Choroid plexus epithelial cell (primary cell): Measurements from ENCODE around the gene EIF1AD.
A peak's percentile ranks its signal among the peaks of the same experiment; 100 is the strongest.

Experiments
- DNase-seq: peaks from one replicate; pipeline ENCODE4 v3.0.0-alpha.2; 2010; ENCODE audit warnings: low read depth
- H3K4me3 ChIP-seq: 2 replicates; pipeline ENCODE4 v1.5.1; 2011; ENCODE audit warnings: low read depth, mild to moderate bottlenecking, control low read depth, low read length, moderate library complexity
- TF ChIP-seq, protein P1 (sequence below): conservative IDR thresholded peaks from 2 replicates; pipeline ENCODE4 v1.5.1; 2011; ENCODE audit warnings: low read depth, mild to moderate bottlenecking, control low read depth, inconsistent platforms, low read length, moderate library complexity

The EIF1AD gene

DNA sequence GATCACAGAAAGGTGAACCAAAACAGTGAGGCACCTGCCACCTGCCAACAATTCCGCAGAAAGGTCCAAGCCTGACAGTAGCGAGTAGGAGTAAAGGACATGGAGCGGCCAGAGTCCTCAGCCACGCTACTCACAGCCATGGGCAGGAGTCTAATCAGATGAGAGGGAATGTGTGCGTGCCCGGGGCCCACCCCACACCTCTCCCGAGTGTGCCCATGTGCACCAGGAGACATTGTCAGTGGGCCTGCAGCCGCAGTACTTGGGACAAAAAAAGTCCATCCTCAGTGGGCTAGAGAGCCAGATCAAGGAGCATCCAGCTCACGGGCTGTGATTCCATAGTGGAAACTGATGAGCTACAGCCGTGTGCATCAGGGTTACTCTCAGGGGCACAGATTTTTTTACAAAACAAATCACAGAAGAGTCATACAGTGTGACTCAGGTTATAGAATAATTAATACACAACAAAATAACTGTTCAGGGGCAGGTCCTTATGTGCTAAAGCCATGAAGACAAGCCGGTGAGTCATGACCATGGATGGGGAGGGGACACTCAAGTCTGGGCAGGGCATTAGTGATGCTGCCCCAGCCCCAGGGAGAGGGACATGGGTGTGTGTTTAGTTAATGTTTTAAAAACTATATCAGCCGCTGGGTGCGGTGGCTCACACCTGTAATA lies 28.4 kb downstream of the EIF1AD start:
- no peak overlapping the region for H3K4me3 ChIP-seq
- TF ChIP-seq, protein P1, sequence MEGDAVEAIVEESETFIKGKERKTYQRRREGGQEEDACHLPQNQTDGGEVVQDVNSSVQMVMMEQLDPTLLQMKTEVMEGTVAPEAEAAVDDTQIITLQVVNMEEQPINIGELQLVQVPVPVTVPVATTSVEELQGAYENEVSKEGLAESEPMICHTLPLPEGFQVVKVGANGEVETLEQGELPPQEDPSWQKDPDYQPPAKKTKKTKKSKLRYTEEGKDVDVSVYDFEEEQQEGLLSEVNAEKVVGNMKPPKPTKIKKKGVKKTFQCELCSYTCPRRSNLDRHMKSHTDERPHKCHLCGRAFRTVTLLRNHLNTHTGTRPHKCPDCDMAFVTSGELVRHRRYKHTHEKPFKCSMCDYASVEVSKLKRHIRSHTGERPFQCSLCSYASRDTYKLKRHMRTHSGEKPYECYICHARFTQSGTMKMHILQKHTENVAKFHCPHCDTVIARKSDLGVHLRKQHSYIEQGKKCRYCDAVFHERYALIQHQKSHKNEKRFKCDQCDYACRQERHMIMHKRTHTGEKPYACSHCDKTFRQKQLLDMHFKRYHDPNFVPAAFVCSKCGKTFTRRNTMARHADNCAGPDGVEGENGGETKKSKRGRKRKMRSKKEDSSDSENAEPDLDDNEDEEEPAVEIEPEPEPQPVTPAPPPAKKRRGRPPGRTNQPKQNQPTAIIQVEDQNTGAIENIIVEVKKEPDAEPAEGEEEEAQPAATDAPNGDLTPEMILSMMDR, result no peak
- no peak for DNase-seq

DNA sequence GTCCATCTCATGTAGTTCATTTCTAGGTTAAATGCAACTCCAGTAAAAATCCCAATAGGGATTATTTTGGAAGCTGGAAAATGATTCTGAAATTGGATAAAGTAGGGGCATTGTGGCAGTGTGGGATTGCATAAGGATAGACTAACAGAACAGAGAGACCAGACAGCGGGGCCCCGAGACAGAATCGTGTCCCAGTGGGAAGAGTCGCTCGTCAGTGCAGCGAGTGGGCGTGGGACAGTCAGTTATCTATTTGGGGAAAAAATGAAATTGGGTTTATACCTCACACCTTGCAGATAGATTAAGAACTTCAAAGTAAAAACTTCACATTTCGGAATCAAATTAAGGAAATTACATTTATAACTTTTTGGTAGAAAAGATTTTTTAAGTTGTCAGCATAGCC lies 29.8 kb downstream of the EIF1AD start:
- DNase-seq, result no peak
- H3K4me3 ChIP-seq, result no peak overlapping the region
- TF ChIP-seq, protein P1, result no peak

DNA sequence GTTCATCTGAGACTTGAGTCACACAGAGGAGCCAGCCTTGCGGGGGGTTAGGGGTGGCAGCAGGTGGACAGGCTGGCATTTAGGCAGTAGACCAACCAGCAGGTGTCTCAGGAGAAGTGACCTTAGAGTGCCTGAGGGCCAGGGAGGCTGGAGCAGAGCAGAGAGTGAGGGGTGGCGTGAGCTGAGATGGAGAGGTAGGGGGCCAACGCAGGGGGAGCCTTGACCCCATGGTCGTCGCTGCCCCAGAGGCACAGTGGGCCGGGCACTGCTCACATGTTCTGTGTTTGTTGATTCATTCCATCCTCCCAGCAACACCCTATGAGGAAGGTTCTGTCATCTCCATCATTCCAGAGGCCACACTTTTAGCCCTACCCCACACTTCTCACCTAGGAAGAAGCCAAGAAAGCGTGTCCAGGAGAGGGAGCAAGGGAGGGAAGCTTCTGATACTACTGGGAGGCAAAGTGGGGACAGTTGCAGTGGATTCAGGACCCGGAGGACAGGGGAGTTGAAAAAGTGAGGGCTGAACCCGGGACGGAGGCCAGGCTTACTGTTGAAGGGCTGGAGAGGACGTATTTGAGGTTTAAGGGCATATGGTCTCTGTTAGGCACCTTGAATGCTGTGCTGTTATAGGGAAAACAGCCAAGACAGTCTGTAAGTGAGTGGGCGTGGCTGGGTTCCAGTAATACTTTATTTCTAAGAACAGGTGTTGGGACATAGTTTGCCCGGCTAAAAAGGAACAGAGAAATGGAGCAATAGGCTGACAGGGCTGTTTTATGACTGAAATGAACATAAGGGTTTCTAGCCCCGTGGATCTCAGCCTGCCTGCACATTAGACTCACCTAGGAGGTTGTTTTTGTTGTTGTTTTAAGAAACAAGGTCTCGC lies 33.1 kb downstream of the EIF1AD start:
- no peak for DNase-seq
- H3K4me3 ChIP-seq, result no peak overlapping the region
- TF ChIP-seq, protein P1, result peak; percentile 23

DNA sequence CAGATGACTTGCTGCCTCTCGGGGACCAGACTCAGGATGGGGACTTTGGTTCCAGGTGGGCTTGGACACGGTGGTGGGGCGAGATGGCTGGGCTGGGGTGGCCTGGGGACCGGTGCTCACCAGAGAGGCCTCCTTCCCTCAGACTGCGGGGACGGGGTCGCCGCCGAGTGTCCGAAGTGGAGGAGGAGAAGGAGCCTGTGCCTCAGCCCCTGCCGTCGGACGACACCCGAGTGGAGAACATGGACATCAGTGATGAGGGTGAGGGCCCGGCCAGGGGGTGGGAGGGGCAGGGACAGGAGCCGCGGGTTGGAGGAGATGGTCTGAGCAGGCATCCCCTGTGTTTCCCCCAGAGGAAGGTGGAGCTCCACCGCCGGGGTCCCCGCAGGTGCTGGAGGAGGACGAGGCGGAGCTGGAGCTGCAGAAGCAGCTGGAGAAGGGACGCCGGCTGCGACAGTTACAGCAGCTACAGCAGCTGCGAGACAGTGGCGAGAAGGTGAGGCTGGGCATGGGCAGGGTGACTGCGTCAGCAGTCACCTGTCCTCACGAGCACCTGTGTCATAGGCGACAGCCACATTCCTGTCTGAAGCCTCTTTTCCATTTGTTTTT lies 34.5 kb downstream of the EIF1AD start:
- TF ChIP-seq, protein P1, result no peak
- DNase-seq, result no peak
- H3K4me3 ChIP-seq, result no peak overlapping the region

DNA sequence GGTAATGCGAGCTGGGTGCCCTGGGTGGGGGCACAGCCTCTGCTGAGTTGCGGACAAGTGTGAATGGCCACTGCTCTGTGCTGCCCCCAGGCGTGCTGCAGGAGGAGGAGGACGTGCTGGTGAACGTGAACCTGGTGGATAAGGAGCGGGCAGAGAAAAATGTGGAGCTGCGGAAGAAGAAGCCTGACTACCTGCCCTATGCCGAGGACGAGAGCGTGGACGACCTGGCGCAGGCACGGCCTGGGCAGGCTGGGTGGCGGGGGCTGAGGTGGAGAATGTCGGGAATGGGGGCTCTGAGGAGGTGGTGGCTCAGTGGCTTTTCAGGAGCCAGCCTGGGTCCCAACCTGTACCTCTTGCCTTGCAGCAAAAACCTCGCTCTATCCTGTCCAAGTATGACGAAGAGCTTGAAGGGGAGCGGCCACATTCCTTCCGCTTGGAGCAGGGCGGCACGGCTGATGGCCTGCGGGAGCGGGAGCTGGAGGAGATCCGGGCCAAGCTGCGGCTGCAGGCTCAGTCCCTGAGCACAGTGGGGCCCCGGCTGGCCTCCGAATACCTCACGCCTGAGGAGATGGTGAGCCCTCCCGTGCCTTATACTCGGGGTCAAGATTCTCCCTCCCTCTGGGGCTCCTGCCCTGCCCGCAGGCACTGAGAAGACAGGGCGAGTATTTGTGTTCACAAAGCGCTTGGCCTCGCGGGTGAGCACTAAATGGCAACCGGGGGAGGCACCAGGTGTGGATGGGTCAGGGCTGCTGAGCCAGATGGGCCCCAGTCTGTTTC lies 35.8 kb downstream of the EIF1AD start:
- no peak for DNase-seq
- TF ChIP-seq, protein P1, result no peak
- H3K4me3 ChIP-seq, result no peak overlapping the region

DNA sequence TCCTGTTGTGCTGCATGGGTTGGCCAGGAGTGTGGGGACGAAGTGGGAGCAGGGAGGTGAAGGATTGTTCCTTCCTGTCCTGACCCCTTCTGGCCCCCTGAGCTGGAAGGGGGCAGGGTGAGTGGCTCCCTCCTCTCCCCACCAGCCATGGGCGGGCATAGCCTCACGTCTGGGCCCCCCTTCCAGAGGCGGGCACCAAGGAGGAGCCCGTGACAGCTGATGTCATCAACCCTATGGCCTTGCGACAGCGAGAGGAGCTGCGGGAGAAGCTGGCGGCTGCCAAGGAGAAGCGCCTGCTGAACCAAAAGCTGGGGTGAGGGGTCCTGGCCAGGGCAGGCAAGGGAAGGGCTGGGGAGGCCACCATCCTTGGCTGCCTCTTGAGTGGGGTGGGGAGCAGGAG lies 37.1 kb downstream of the EIF1AD start:
- H3K4me3 ChIP-seq, result no peak overlapping the region
- TF ChIP-seq, protein P1, result no peak
- no peak for DNase-seq
